Stimulated activated effector memory CD8-positive, alpha-beta T cell treated with anti-CD3 and anti-CD28 coated beads, Interleukin-12 subunit alpha, Interleukin-12 subunit beta, amount 100 ng/mL, for 72 hours (primary cell): ENCODE measurements around the gene TRAPPC12.
"Not testable (repeated sequence)": the region's sequence is repeated elsewhere in the genome, so short reads cannot be mapped to it uniquely, and the experiment has no call there.

Experiments
- ATAC-seq: fragments of 150-1000 bp; cut with Tn5 transposase; 2 replicates; pipeline ENCODE4 v1.10.0; 2021
- DNase-seq, 2 donors: peaks; one replicate each; pipeline ENCODE4 v3.0.0; 2021 to 2022; ENCODE audit warnings: low spot score in 2 of 2
- H3K27ac Mint-ChIP-seq: one replicate; pipeline ENCODE4 v1.8.0; 2022; ENCODE audit warnings: mild to moderate bottlenecking, mixed read lengths
- H3K36me3 Mint-ChIP-seq: one replicate; pipeline ENCODE4 v1.8.0; 2022; ENCODE audit warnings: mild to moderate bottlenecking, mixed read lengths
- H3K4me1 Mint-ChIP-seq: one replicate; pipeline ENCODE4 v1.8.0; 2022; ENCODE audit warnings: mixed read lengths
- H3K4me3 Mint-ChIP-seq: one replicate; pipeline ENCODE4 v1.8.0; 2022; ENCODE audit warnings: mild to moderate bottlenecking, mixed read lengths
- H3K9me3 Mint-ChIP-seq: one replicate; pipeline ENCODE4 v1.8.0; 2022; ENCODE audit warnings: mixed read lengths

Gene TRAPPC12

DNA sequence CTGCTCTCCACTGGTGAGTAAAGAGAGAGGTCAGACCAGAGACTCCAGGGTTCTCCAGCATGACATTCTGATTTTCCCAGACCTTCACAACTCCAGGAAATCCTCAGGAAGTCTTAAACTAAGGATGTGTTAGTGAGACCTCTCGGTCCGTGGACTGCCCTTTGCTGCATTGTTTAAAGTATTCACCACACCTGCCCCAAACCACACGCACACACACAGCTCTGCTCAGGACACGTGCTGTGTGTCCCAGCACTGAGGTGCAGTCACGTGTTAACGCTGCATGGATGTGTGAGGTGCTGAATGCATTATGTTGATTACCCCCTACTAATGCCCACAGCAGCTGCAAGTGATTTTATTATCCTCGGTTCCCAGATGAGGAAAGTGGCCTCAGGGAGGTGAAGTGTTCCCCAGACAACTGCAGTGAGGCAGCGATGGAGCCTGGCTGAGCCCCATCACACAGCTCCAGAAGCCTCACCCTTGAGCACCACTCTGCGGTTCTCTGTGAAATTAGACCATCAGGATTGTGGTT lies 68.4 kb downstream of the TRAPPC12 start:
- no peaks in the 10 kb centered on the region for H3K9me3 Mint-ChIP-seq
- no peak overlapping the region for H3K27ac Mint-ChIP-seq
- no peak overlapping the region for H3K4me3 Mint-ChIP-seq
- H3K36me3 Mint-ChIP-seq: peaks cover 44% of the 10 kb centered on the region
- no peak for DNase-seq
- no peak for ATAC-seq
- H3K4me1 Mint-ChIP-seq: no peaks in the 10 kb centered on the region

DNA sequence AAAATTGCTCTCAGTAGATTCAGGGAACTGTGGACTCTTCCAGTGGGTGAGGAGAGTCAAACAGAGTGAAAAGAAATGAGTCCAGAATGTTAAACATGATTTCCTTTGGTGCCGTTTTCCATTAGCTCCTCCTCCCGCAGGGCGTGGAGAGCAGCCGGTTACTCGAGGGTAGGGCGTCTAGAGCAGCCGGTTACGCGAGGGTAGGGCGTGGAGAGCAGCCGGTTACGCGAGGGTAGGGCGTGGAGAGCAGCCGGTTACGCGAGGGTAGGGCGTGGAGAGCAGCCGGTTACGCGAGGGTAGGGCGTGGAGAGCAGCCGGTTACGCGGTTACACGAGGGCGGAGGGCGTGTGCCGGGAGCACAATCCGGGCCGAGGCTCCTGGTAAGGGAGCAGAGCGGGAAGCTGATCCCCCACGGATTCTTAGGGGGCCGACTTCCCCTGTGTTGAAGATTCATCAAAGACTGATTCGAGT lies 69.0 kb downstream of the TRAPPC12 start:
- peaks cover 48% of the 10 kb centered on the region for H3K36me3 Mint-ChIP-seq
- not testable (repeated sequence) for DNase-seq, H3K27ac Mint-ChIP-seq, ATAC-seq, H3K4me1 Mint-ChIP-seq, H3K4me3 Mint-ChIP-seq, H3K9me3 Mint-ChIP-seq

DNA sequence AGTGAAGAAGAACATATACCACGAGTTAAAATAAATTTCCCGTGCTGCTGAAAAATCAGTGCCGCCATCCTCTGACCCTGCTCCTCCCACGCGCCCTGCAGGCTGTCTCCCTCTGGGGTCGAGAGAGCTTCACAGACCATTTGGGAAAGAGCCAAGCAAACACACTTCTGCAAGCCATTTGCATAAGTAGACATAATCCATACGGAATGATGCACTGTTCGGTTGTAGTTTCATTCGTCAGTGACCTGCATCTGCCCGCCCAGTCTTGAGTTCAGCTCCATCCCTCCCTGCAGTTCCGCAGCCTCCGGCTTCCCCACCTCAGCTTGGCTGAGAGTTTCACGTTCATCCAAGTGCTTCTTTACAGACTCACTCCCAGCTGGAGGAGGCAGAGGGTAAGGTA lies 69.6 kb downstream of the TRAPPC12 start:
- peaks cover 45% of the 10 kb centered on the region for H3K36me3 Mint-ChIP-seq
- no peaks in the 10 kb centered on the region for H3K4me1 Mint-ChIP-seq
- H3K27ac Mint-ChIP-seq: peak overlapping the region; percentile 56
- no peak overlapping the region for H3K4me3 Mint-ChIP-seq
- no peaks in the 10 kb centered on the region for H3K9me3 Mint-ChIP-seq
- ATAC-seq (no peak), DNase-seq (no peak)

DNA sequence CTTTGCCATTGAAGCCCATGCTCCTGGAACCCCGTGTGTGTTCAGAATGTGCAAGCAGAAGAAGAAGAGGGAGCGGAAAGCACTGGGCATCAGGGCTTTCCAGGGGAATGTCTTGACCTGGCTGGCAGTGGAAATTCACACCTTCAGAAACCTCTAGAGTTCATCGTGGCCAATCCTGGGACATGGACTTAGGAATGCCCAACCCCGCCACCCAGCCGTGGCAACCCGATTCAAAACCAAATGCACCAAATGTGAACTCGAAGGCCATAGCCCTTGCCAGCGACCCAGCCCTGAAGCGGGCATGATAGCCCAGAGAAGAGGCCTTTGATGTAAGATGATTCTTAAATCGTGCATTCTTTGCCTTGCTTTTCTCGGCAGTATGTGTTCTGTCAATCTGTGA lies 70.4 kb downstream of the TRAPPC12 start:
- no peak for ATAC-seq
- Mint-ChIP-seq H3K4me3 (no peak overlapping the region), H3K4me1 (no peaks in the 10 kb centered on the region), H3K36me3 (peaks cover 36% of the 10 kb centered on the region), H3K27ac (no peak overlapping the region), H3K9me3 (no peaks in the 10 kb centered on the region)
- DNase-seq: no peak

DNA sequence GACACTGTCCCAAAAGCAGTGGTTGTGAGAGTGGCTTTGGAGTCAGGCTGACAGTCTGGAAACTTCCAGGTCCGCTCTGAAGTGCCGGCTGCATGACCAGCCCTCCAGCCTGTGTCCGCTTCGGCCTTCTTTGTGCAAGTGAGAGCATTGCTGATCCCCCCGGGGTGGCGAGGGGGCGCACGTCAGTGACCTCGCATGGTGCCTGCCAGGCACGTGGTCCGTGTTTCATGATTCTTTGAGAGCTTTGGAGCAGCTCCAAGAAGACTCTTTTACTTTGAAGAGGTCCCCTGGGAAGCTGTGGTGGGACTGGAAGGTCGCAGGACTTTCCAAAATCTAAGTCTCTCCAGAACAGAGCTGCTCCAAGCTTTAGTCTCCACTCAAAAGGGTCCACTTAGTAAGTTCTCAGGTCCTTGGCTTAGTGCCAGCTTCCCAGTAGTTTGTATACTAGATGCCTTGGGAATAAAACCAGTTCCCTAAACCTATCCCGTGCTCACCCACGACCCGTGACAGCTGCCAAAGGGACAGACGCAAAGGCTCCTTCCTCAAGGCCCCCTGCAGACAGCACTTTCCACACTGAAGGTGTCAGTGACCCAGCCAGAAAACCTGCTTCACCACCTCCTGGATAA lies 71.0 kb downstream of the TRAPPC12 start:
- DNase-seq (no peak), ATAC-seq (no peak)
- Mint-ChIP-seq H3K4me3 (no peak overlapping the region), H3K36me3 (peaks cover 31% of the 10 kb centered on the region), H3K4me1 (no peaks in the 10 kb centered on the region), H3K9me3 (no peaks in the 10 kb centered on the region), H3K27ac (no peak overlapping the region)

DNA sequence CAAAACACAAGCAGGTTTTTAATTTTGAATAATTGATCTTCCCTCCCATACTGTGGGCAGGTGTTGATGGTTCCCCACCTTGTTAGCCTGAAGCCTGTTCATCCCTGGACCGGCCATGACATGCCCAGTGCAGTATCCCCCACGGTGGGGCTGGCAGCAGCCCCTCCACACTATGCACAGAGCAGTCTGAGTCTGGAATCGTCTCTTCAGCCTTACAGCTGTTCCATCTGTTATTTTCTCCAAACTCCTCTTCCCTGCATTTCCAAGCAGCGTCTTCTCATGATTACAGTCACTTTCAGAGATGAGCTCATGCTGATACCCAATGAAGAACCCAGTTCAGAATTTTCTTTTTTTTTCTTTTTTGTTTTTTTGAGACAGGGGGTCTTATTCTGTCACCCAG lies 71.7 kb downstream of the TRAPPC12 start:
- H3K4me1 Mint-ChIP-seq: no peaks in the 10 kb centered on the region
- ATAC-seq (no peak), DNase-seq (no peak)
- no peak overlapping the region for H3K4me3 Mint-ChIP-seq
- no peaks in the 10 kb centered on the region for H3K9me3 Mint-ChIP-seq
- no peak overlapping the region for H3K27ac Mint-ChIP-seq
- H3K36me3 Mint-ChIP-seq: peaks cover 30% of the 10 kb centered on the region

DNA sequence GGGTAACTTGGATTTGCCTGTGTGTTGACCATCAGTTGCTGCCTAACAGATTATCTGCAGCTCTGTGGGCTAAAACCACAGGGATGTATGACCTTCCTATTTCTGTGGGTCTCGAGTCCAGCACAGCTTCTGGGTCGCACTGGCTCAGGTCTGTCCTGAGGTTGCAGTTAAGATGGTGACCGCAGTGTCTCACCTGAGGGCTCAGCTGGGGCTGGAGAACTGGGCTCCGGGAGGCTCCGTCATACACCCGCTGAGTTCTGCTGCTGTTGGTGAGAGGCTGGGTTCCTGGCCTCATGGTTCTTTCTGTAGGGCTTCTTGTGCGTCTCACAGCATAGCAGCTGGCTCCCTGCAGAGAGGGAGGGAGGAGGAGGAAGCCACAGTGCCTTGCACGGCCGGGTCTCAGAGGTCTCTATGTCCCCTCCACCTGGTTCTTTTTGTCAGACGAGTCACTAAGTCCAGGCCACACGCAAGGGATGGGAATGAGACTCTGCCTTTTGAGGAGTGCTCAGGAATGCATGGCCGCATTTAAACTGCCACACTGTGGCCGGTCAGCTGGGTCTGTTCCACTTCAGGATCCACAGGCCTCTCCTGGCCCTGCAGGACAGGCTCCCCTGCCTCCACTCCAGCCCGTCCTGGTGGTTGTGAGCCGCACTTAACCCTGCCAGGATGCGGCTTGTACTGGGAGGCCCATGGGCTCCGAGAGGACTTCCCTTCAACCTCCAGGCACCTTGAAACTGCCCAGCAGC lies 72.6 kb downstream of the TRAPPC12 start:
- no peaks in the 10 kb centered on the region for H3K9me3 Mint-ChIP-seq
- peaks cover 32% of the 10 kb centered on the region for H3K36me3 Mint-ChIP-seq
- DNase-seq (no peak), ATAC-seq (no peak)
- H3K4me1 Mint-ChIP-seq: no peaks in the 10 kb centered on the region
- no peak overlapping the region for H3K4me3 Mint-ChIP-seq
- no peak overlapping the region for H3K27ac Mint-ChIP-seq

DNA sequence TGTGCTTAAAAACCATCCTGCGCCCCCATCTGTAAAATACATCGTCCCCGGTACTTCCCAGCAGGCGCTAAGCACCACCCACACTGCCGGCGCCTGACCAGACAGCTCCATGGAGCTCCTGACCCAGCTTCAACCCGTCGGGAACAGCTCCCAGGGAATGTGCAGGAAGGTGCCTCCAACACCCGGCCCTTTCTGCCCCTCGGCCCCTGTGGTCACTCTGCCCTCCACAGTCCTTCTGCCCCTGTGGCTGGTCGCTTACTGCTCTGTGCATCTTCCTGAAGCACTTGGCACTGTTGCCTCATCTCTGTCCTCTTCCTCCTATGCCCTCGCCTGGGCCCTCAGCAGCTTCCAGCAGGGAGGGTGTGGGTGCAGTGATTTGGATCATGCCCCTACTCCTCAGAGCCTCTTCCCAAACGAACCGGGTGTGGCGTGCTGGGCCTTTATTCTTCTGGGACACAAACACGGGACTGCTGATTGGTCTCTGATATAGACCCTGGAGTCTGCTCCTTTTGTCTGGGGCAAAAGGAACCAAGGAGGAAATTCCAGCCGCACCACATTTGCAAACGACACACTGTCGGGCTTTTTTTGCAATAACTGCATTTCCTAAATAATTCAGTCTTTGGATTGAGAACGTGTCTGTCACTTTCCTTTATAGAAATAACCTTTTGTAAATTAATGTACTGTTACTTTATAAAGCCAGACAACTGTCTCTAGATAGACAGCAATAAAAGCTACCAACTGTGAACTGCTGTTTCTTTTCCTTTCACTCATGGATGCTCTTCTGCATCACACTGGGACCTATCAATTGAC lies 73.9 kb downstream of the TRAPPC12 start:
- Mint-ChIP-seq H3K27ac (no peak overlapping the region), H3K9me3 (no peaks in the 10 kb centered on the region), H3K36me3 (peaks cover 29% of the 10 kb centered on the region)

DNA sequence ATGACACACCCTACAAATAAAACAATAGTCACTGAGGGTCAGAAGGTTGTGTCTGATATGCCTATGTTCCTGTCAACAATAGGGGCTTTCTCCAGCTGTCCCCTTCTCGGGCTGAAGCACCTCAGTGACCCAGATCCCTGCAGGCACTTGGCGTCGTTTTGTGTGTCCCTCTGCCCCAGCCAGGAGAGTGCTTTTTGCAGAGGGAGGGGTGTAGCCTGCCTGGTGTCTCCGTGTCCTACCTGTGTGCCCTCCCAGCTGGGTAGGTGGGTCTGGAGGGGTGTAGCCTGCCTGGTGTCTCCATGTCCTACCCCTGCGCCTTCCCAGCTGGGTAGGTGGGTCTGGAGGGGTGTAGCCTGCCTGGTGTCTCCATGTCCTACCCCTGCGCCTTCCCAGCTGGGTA lies 74.5 kb downstream of the TRAPPC12 start:
- peaks cover 30% of the 10 kb centered on the region for H3K36me3 Mint-ChIP-seq
- not testable (repeated sequence) for ATAC-seq, DNase-seq, H3K4me3 Mint-ChIP-seq, H3K4me1 Mint-ChIP-seq, H3K9me3 Mint-ChIP-seq, H3K27ac Mint-ChIP-seq

More for the DNA sequence above, 73.9 kb downstream of the TRAPPC12 start:
- no peak for DNase-seq
- ATAC-seq: no peak
- H3K4me1 Mint-ChIP-seq: no peaks in the 10 kb centered on the region
- no peak overlapping the region for H3K4me3 Mint-ChIP-seq

DNA sequence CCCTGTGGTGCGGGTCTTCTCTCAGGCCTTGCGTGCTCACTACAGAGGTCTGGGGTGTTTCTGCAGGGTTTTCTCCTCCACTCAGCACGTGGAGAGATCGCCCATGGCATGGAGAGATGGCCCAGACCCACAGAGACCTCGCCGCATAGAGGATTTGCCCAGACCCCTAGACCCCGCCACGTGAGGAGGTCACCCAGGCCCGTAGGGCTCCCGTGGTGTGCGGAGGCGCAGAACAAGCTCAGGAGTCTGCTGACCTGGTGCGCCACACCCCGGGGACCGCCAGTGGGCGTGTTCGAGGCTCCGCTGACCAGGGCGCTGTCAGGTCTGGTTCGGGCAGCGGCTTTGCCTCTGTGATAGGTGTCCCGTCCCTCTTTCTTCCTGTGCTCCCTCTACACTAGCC lies 75.3 kb downstream of the TRAPPC12 start:
- DNase-seq (no peak), ATAC-seq (no peak)
- H3K4me1 Mint-ChIP-seq: no peaks in the 10 kb centered on the region
- no peak overlapping the region for H3K4me3 Mint-ChIP-seq
- no peaks in the 10 kb centered on the region for H3K9me3 Mint-ChIP-seq
- peaks cover 36% of the 10 kb centered on the region for H3K36me3 Mint-ChIP-seq
- peak overlapping the region; percentile 32 for H3K27ac Mint-ChIP-seq

DNA sequence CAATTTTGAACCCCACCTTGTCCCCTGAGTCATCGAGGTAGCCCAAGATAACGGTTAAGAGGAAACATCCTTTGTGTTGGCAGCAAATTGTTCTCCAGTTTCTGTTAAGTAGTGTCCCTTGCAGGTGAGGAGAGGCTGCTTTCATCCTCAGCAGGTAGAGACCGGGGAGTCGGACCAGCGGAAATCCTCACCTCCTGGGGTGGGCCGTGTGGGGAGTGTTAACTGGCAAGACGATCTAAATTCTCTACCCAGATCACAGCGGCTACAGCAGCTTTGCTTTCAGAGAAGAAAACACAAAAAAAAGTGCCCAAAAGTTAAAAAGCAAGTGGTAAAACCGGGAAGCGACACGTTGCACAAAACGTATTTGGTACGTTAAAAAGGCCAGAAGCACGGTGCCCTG lies 76.6 kb downstream of the TRAPPC12 start:
- Mint-ChIP-seq H3K4me3 (no peak overlapping the region), H3K27ac (no peak overlapping the region), H3K4me1 (no peaks in the 10 kb centered on the region), H3K36me3 (peaks cover 36% of the 10 kb centered on the region), H3K9me3 (no peaks in the 10 kb centered on the region)
- ATAC-seq (no peak), DNase-seq (no peak)

DNA sequence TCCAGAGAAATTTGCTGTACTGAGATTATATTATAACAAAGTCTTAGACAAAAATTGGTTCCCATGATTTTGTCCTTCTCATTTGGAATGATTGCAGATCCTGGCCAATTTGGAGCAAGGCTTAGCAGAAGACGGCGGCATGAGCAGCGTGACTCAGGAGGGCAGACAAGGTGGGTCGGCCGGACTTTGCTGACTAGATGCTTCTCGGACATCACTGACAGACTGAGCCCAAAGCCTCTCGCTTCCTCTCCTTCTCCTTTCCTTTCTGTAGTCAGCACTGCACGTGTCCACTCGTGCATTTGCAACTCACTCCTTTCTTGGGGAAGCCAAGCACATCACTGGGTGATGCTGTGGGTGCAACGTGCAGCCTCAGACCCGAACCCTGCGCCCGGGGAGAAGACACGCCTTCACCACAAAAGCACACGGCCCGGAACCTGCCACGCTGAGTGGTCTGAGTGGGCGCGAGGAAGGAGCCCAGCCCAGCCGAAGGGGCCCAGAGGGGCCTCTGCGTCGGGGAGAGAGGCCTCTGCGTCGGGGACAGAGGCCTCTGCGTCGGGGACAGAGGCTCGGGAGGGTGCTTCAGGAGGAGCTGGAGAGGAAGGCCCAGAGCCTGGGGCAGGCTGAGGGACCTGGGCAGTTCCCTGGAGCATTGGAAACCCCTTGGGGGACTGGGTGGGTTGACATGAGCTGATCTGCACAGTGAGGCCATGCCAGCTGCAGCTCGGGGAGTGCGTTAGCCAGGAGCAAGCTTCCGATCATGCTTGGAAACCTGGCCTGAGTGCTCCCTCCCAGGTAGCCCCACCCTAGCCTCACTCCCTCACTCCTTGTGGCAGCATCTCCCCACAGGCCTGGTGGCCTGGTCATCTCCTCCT lies 78.3 kb downstream of the TRAPPC12 start:
- no peak for DNase-seq

DNA sequence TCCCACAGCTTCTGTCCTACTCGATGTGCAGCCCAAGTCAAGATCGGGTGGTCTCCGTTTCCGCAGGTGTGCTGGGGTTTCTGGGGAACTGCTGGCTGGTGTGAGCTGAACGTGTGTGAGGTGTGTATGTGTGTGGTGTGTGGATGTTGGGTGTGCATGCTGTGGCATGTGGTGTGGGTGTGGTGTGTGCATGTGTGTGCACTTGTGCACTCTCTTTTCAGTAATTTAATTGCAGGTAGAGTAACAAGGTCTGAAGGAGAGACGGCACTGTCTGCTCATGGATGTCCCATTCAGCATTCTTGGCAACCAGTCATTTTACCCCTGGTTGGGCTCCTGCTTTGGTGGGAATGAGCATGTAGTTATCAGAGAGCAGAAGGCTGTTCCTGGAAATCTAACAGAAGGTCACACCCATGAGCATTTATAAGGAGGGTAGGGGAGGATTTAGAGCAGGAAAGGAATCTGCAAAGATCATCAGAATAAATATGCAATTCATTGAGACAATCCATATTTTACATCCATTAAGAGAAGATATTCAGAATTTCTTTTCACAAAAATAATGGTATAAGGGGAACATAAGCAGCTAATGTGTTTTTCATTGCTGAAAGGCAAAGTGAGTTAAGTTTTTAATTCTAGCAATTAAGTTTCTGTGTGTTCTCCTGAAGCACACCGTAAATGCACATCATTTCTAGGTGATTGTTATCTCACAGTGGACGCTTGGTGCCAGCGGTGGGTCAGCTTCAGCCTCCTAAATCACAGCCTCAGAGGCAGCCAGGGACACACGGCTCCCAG lies 79.1 kb downstream of the TRAPPC12 start:
- Mint-ChIP-seq H3K36me3 (peaks cover 24% of the 10 kb centered on the region), H3K9me3 (no peaks in the 10 kb centered on the region), H3K4me1 (peaks cover 5% of the 10 kb centered on the region), H3K4me3 (no peak overlapping the region), H3K27ac (no peak overlapping the region)
- DNase-seq (no peak), ATAC-seq (no peak)

More for the DNA sequence above, 78.3 kb downstream of the TRAPPC12 start:
- Mint-ChIP-seq H3K4me1 (peaks cover 5% of the 10 kb centered on the region), H3K36me3 (peaks cover 29% of the 10 kb centered on the region), H3K4me3 (no peak overlapping the region), H3K9me3 (no peaks in the 10 kb centered on the region), H3K27ac (no peak overlapping the region)
- ATAC-seq: peak; percentile 12
